HG03175 (cell line): ENCODE results near the gene CACNB1.

Experiments used
- ATAC-seq: cut with Tn5 transposase; IDR thresholded peaks from one replicate; pipeline ENCODE4 v1.9.1; 2021; ENCODE audit warnings: mild to moderate bottlenecking, moderate library complexity; ENCODE audit not compliant: unreplicated experiment

The CACNB1 gene

GRCh38 chr17:39197380-39198185 lies at the start of gene CACNB1:
Gene CACNB1 (minus strand): TSS chr17:39197669. CDS start chr17:39197495, 174 bp downstream.
- no peak for ATAC-seq

GRCh38 chr17:39246274-39246673 lies 48.8 kb upstream of the CACNB1 start:
- ATAC-seq = no peak

- ATAC-seq = peak; percentile 69
Observed at GRCh38 chr17:39244600-39245570, 47.4 kb upstream of the CACNB1 start.

- ATAC-seq = no peak
Observed at GRCh38 chr17:39244016-39244599, 46.6 kb upstream of the CACNB1 start.

- ATAC-seq = no peak
Observed at GRCh38 chr17:39243155-39243554, 45.7 kb upstream of the CACNB1 start.

- ATAC-seq = no peak
Observed at GRCh38 chr17:39240631-39241030, 43.2 kb upstream of the CACNB1 start.

- peak; percentile 52 for ATAC-seq
Observed at GRCh38 chr17:39239640-39240314, 42.3 kb upstream of the CACNB1 start.

GRCh38 chr17:39238311-39238972 lies 41.0 kb upstream of the CACNB1 start:
- no peak for ATAC-seq

GRCh38 chr17:39237586-39237985 lies 40.1 kb upstream of the CACNB1 start:
- no peak for ATAC-seq

GRCh38 chr17:39236981-39237441 lies 39.5 kb upstream of the CACNB1 start:
- ATAC-seq = no peak

GRCh38 chr17:39236450-39236927 lies 39.0 kb upstream of the CACNB1 start:
- no peak for ATAC-seq

- no peak for ATAC-seq
Observed at GRCh38 chr17:39235555-39236449, 38.3 kb upstream of the CACNB1 start.

GRCh38 chr17:39231591-39232551 lies 34.4 kb upstream of the CACNB1 start:
- no peak for ATAC-seq

GRCh38 chr17:39231091-39231561 lies 33.7 kb upstream of the CACNB1 start:
- ATAC-seq = no peak

GRCh38 chr17:39230361-39230760 lies 32.9 kb upstream of the CACNB1 start:
- no peak for ATAC-seq

GRCh38 chr17:39229274-39229913 lies 31.9 kb upstream of the CACNB1 start:
- ATAC-seq = no peak

GRCh38 chr17:39227364-39227919 lies 30.0 kb upstream of the CACNB1 start:
- no peak for ATAC-seq
